Glutamatergic neuron (in vitro differentiated cells): ENCODE results near the gene LYPD8. TPM values are rescaled to one million over a fixed set of nuclear protein-coding genes. Genes with fewer than 3 reads are reported as not detected.

ENCODE experiments used
- DNase-seq: peaks from one replicate; pipeline ENCODE4 v3.0.0; 2022
- H3K27ac Mint-ChIP-seq: one replicate; pipeline ENCODE4 v1.8.0; 2020; ENCODE audit warnings: mild to moderate bottlenecking, mixed read lengths, inconsistent platforms; ENCODE audit not compliant: unreplicated experiment
- H3K27me3 Mint-ChIP-seq: one replicate; pipeline ENCODE4 v1.8.0; 2020; ENCODE audit warnings: mild to moderate bottlenecking, moderate library complexity, mixed read lengths, inconsistent platforms; ENCODE audit not compliant: unreplicated experiment
- H3K36me3 Mint-ChIP-seq: one replicate; pipeline ENCODE4 v1.8.0; 2020; ENCODE audit warnings: mild to moderate bottlenecking, mixed read lengths, inconsistent platforms; ENCODE audit not compliant: unreplicated experiment
- H3K4me1 Mint-ChIP-seq: one replicate; pipeline ENCODE4 v1.8.0; 2020; ENCODE audit warnings: mild to moderate bottlenecking, low read depth, mixed read lengths, inconsistent platforms; ENCODE audit not compliant: unreplicated experiment
- H3K4me3 Mint-ChIP-seq: one replicate; pipeline ENCODE4 v1.8.0; 2020; ENCODE audit warnings: mild to moderate bottlenecking, mixed read lengths, inconsistent platforms; ENCODE audit not compliant: unreplicated experiment
- H3K9me3 Mint-ChIP-seq: one replicate; pipeline ENCODE4 v1.8.0; 2020; ENCODE audit warnings: mild to moderate bottlenecking, moderate library complexity, mixed read lengths, inconsistent platforms; ENCODE audit not compliant: unreplicated experiment
- CTCF ChIP-seq: fragments of 200-600 bp; sonication (generic); IDR thresholded peaks from one replicate; pipeline ENCODE4 v1.5.0; 2021; ENCODE audit not compliant: partially characterized antibody, unreplicated experiment
- total RNA-seq: library from RNA; stranded (reverse); fragmentation: NEBNext Ultra II Directional; extraction: Animal tissue kit (Norgen Biotek cat#: 25700); gene quantifications from one replicate; pipeline ENCODE4 v1.2.1, GENCODE V29; 2021; ENCODE audit not compliant: unreplicated experiment

The LYPD8 gene
- total RNA-seq, 1 donor from 2014 or later, result not detected

GRCh38 chr1:248758352-248758751 is 2.8 kb upstream of the LYPD8 start:
- Mint-ChIP-seq H3K9me3 (peaks cover 19% of the 10 kb centered on the region), H3K27me3 (peaks cover 9% of the 10 kb centered on the region), H3K4me3 (no peak overlapping the region), H3K36me3 (no peaks in the 10 kb centered on the region), H3K4me1 (no peaks in the 10 kb centered on the region), H3K27ac (no peak overlapping the region)
- DNase-seq, result no peak
- TF ChIP-seq CTCF, result no peak

GRCh38 chr1:248757784-248758195 is 2.2 kb upstream of the LYPD8 start:
- no peak for DNase-seq
- Mint-ChIP-seq H3K36me3 (no peaks in the 10 kb centered on the region), H3K4me3 (no peak overlapping the region), H3K27me3 (peaks cover 9% of the 10 kb centered on the region), H3K4me1 (no peaks in the 10 kb centered on the region), H3K27ac (no peak overlapping the region), H3K9me3 (peaks cover 19% of the 10 kb centered on the region)
- TF ChIP-seq CTCF, result no peak

GRCh38 chr1:248756636-248757035 is 1.1 kb upstream of the LYPD8 start:
- Mint-ChIP-seq H3K4me3 (no peak overlapping the region), H3K36me3 (no peaks in the 10 kb centered on the region), H3K27me3 (peaks cover 12% of the 10 kb centered on the region), H3K9me3 (peaks cover 19% of the 10 kb centered on the region), H3K4me1 (no peaks in the 10 kb centered on the region), H3K27ac (no peak overlapping the region)
- no peak for TF ChIP-seq CTCF
- DNase-seq, result no peak

GRCh38 chr1:248756151-248756550 is 592 bp upstream of the LYPD8 start:
- Mint-ChIP-seq H3K27me3 (peaks cover 14% of the 10 kb centered on the region), H3K4me3 (no peak overlapping the region), H3K27ac (no peak overlapping the region), H3K36me3 (no peaks in the 10 kb centered on the region), H3K4me1 (no peaks in the 10 kb centered on the region), H3K9me3 (peaks cover 15% of the 10 kb centered on the region)
- no peak for DNase-seq
- TF ChIP-seq CTCF, result no peak

- peaks cover 18% of the 10 kb centered on the region for H3K9me3 Mint-ChIP-seq
- H3K36me3 Mint-ChIP-seq, result no peaks in the 10 kb centered on the region
- no peak for DNase-seq
- H3K4me3 Mint-ChIP-seq, result no peak overlapping the region
- no peak for TF ChIP-seq CTCF
- no peak overlapping the region for H3K27ac Mint-ChIP-seq
- H3K27me3 Mint-ChIP-seq, result peaks cover 13% of the 10 kb centered on the region
- H3K4me1 Mint-ChIP-seq, result no peaks in the 10 kb centered on the region
Observed at GRCh38 chr1:248753708-248754280, 1.8 kb downstream of the LYPD8 start.
